IMR-90 (cell line): Measurements from ENCODE around the gene SCPEP1.

Experiments
- BHLHE40 ChIP-seq: fragments of 150-350 bp; IDR thresholded peaks from 2 replicates; pipeline ENCODE4 v1.6.1; 2016; ENCODE audit warnings: mild to moderate bottlenecking, low read depth, low read length
- MAFK ChIP-seq: IDR thresholded peaks from 2 replicates; pipeline ENCODE4 v1.6.1; 2012; ENCODE audit warnings: low read depth, low read length, improper control_type of control experiment
- MAZ ChIP-seq: IDR thresholded peaks from 2 replicates; pipeline ENCODE4 v1.6.1; 2012; ENCODE audit warnings: low read depth, mild to moderate bottlenecking, low read length, improper control_type of control experiment, moderate library complexity, borderline replicate concordance
- NFE2L2 ChIP-seq: fragments of 150-350 bp; IDR thresholded peaks from 2 replicates; pipeline ENCODE4 v1.6.1; 2016; ENCODE audit warnings: low read depth, mild to moderate bottlenecking, low read length
- POLR2A ChIP-seq: IDR thresholded peaks from 2 replicates; pipeline ENCODE4 v1.6.1; 2012; ENCODE audit warnings: mild to moderate bottlenecking, low read depth, low read length
- RAD21 ChIP-seq: IDR thresholded peaks from 2 replicates; pipeline ENCODE4 v1.6.1; 2012; ENCODE audit warnings: low read length, improper control_type of control experiment
- RCOR1 ChIP-seq: IDR thresholded peaks from 2 replicates; pipeline ENCODE4 v1.6.1; 2012; ENCODE audit warnings: mild to moderate bottlenecking, low read length, improper control_type of control experiment; ENCODE audit not compliant: insufficient replicate concordance
- RFX5 ChIP-seq: IDR thresholded peaks from 2 replicates; pipeline ENCODE4 v1.8.0; 2012; ENCODE audit warnings: low read depth, mild to moderate bottlenecking, low read length, moderate library complexity
- SMC3 ChIP-seq: fragments of 150-350 bp; IDR thresholded peaks from 2 replicates; pipeline ENCODE4 v1.6.1; 2016; ENCODE audit warnings: low read depth, mild to moderate bottlenecking, antibody characterized with exemption, low read length, moderate library complexity
- TF ChIP-seq, protein P1 (sequence below): fragments of 150-350 bp; IDR thresholded peaks from 2 replicates; pipeline ENCODE4 v1.6.1; 2017; ENCODE audit warnings: mild to moderate bottlenecking, antibody characterized with exemption, low read length, low read depth
- TF ChIP-seq, protein P2 (sequence below): conservative IDR thresholded peaks from 2 replicates; pipeline ENCODE4 v1.5.1; 2012; ENCODE audit warnings: mild to moderate bottlenecking, low read depth, low read length, improper control_type of control experiment

DNA sequence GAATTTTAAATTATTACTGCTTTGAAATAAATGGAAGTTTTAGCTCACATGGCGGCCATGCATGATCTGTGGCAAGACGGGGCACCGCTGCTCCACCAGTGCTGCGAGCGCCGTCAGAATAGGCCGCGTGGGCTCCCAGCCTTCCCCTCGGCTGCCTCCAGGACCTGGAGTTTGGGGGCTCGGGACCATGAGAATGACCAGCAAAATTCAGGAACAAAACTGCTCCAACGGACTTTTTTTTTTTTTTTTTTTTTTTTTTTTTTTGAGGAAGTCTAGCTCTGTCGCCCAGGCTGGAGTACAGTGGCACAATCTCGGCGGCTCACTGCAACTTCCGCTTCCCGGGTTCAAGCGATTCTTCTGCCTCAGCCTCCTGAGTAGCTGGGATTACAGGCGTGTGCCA is 68.8 kb downstream of the SCPEP1 start:
- TF ChIP-seq BHLHE40 (no peak), RFX5 (no peak), RCOR1 (no peak), POLR2A (no peak), MAFK (no peak), NFE2L2 (no peak), RAD21 (no peak), MAZ (no peak), SMC3 (no peak)
- TF ChIP-seq, protein P1, sequence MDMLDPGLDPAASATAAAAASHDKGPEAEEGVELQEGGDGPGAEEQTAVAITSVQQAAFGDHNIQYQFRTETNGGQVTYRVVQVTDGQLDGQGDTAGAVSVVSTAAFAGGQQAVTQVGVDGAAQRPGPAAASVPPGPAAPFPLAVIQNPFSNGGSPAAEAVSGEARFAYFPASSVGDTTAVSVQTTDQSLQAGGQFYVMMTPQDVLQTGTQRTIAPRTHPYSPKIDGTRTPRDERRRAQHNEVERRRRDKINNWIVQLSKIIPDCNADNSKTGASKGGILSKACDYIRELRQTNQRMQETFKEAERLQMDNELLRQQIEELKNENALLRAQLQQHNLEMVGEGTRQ: no peak
- TF ChIP-seq, protein P2, sequence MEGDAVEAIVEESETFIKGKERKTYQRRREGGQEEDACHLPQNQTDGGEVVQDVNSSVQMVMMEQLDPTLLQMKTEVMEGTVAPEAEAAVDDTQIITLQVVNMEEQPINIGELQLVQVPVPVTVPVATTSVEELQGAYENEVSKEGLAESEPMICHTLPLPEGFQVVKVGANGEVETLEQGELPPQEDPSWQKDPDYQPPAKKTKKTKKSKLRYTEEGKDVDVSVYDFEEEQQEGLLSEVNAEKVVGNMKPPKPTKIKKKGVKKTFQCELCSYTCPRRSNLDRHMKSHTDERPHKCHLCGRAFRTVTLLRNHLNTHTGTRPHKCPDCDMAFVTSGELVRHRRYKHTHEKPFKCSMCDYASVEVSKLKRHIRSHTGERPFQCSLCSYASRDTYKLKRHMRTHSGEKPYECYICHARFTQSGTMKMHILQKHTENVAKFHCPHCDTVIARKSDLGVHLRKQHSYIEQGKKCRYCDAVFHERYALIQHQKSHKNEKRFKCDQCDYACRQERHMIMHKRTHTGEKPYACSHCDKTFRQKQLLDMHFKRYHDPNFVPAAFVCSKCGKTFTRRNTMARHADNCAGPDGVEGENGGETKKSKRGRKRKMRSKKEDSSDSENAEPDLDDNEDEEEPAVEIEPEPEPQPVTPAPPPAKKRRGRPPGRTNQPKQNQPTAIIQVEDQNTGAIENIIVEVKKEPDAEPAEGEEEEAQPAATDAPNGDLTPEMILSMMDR: no peak
